ENCODE data around the gene CEBPE.

DNA sequence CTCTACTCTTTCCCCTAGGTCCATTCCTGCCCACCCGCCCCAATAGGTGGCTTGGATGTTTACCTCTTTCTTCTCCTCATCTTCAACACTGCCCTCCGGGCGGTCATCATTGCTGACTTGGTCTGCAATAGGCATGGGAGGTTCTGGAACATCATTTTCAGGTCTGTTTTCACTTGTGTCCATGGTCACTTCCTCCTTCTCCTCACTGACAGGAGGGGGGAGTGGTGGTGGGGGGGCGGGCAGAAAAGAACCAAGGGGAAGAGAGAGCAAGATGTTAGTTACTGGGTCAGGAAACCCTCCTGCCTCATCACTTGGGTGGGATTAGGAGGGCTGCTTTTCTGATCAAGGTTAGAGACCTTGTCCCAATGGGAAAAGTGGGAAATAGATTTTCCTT is 49.6 kb downstream of the CEBPE start:
- no peak for TF ChIP-seq CTCF (IDR thresholded peaks at IDR 0.05)
- TF ChIP-seq POLR2A (IDR thresholded peaks at IDR 0.05), result no peak

All from breast epithelium (tissue), 3 donors.